Measurements from ENCODE around the gene PHF21A.
"Not testable (repeated sequence)": the region's sequence is repeated elsewhere in the genome, so short reads cannot be mapped to it uniquely, and the experiment has no call there.

PHF21A gene

GRCh38 chr11:45910623-45911022 is 210.6 kb downstream of the PHF21A start:
- ATAC-seq (replicated peaks) (no peak), DNase-seq (no peak)
- no peak overlapping the region for H3K27ac Mint-ChIP-seq
- no peaks in the 10 kb centered on the region for H3K27me3 Mint-ChIP-seq
- peaks cover 20 to 43% of the 10 kb centered on the region in 2 donors for H3K4me1 Mint-ChIP-seq
- peaks cover 27 to 42% of the 10 kb centered on the region in 2 donors for H3K36me3 Mint-ChIP-seq
- H3K4me3 Mint-ChIP-seq: no peak overlapping the region
- H3K9me3 Mint-ChIP-seq: no peaks in the 10 kb centered on the region

- Mint-ChIP-seq H3K4me3 (no peak overlapping the region), H3K27me3 (no peaks in the 10 kb centered on the region), H3K36me3 (peaks cover 24 to 37% of the 10 kb centered on the region in 2 donors), H3K9me3 (no peaks in the 10 kb centered on the region), H3K27ac (no peak overlapping the region), H3K4me1 (peaks cover 18 to 35% of the 10 kb centered on the region in 2 donors)
- ATAC-seq (replicated peaks) (no peak), DNase-seq (no peak)
Observed at GRCh38 chr11:45909594-45910475, 211.4 kb downstream of the PHF21A start.

DNA sequence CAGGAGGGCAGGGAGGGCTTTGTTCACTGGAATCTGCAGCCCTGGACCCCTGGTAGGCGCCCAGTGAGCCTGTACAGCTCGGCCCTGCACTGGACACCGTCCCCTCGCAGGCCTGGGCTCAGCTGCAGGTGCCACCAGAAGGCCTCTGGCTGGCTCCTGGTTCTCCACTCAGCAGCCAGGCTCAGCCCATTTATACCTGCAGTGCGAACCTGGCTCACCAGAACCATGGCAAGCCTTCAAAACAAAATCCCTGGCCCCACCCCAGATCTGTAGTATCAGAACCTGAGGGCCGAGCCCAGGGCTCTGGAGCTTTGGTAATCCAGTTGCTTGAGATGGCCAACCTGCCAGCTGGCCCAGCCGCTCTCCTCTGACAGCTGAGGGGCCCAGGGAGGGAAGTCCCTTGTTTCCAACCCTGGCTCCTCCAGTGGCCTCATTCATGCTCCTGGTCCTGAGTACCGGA is 213.3 kb downstream of the PHF21A start:
- Mint-ChIP-seq H3K36me3 (peaks cover 11 to 25% of the 10 kb centered on the region in 2 donors), H3K4me3 (no peak overlapping the region), H3K27me3 (no peaks in the 10 kb centered on the region), H3K9me3 (no peaks in the 10 kb centered on the region), H3K4me1 (peaks cover 12 to 17% of the 10 kb centered on the region in 2 donors), H3K27ac (no peak overlapping the region)
- ATAC-seq (replicated peaks) (no peak), DNase-seq (no peak)

DNA sequence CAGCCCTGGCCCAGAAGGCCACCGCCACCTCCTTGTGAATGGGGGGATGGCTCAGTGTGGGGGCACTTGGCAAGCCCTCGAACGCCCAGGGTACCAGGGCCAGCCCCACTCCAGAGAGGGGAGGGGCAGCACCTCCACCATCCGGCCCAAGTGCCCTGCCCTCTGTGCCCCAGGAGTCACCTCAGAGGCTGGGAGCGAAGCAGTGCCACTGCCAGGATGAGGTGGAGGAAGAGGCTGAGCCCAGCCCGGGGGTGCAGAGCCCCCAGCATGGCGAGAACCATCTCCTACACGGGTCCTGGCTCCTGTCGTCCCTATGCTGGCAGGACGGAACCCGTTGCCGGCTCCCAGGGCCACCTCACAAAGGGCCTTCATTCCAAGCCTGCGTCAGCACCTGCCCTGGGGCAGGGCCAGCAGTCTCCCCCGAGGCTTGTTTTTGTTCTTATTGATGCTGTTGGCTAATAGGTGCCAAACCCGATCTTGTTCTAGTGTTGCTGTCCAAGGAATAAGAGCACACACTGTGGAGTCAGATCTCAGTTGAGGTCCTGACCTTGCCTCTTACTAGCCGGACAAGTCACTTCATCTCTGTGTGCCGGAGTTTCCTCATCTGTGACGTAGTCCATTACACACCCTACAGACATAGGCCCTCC is 214.2 kb downstream of the PHF21A start, which contains the start of gene FREY1:
Gene FREY1, minus strand, starts transcription at position 307 of the 647 bp plus-strand sequence. Its CDS starts 26 bp downstream, at position 281.
- DNase-seq (no peak), ATAC-seq (replicated peaks) (no peak)
- Mint-ChIP-seq H3K27ac (peak within 1 kb of the TSS; percentile 80), H3K27me3 (no peaks in the 10 kb centered on the region), H3K9me3 (no peaks in the 10 kb centered on the region), H3K4me3 (no peak within 1 kb of the TSS), H3K4me1 (peaks cover 12 to 17% of the 10 kb centered on the region in 2 donors), H3K36me3 (peaks cover 11 to 25% of the 10 kb centered on the region in 2 donors)

DNA sequence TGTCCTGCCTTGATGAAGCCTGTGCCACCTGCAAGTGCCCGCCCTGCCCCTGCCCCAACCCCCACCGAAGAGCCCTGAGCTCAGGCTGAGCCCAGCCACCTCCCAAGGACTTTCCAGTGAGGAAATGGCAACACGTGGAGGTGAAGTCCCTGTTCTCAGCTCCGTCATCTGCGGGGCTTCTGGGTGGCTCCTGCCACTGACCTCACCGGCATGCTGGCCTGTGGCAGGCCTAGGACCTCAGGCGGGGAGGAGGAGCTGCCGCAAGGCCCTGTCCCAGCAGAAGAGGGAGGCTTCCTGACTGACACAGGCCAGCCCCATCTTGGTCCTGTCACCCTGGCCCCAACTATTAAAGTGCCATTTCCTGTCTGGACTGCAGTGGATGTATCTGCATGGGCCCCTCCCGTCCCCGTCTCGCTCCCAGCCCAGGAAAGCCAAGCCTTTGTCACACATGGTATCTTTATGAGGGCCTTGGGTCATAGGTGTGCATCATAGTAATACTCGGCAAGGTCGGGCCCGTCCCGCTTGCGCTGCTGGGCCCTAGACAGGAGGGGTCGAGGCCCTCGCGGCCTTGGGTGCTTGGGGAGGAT is 215.1 kb downstream of the PHF21A start:
- DNase-seq: no peak
- no peaks in the 10 kb centered on the region for H3K27me3 Mint-ChIP-seq
- peaks cover 11 to 22% of the 10 kb centered on the region in 2 donors for H3K36me3 Mint-ChIP-seq
- peak overlapping the region; percentile 72 for H3K27ac Mint-ChIP-seq
- H3K4me3 Mint-ChIP-seq: no peak overlapping the region
- no peaks in the 10 kb centered on the region for H3K9me3 Mint-ChIP-seq
- peak; percentile 36 to 42 for ATAC-seq (replicated peaks)
- peaks cover 12 to 17% of the 10 kb centered on the region in 2 donors for H3K4me1 Mint-ChIP-seq

DNA sequence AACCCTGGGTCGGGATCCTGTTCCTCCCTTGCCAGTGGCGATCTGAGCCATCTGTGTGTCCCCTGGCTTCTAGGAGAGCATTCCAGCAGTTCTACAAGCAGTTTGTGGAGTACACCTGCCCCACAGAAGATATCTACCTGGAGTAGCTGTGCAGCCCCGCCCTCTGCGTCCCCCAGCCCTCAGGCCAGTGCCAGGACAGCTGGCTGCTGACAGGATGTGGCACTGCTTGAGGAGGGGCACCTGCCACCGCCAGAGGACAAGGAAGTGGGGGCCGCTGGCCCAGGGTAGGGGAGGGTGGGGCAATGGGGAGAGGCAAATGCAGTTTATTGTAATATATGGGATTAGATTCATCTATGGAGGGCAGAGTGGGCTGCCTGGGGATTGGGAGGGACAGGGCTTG is 215.7 kb downstream of the PHF21A start:
- not testable (repeated sequence) for H3K9me3 Mint-ChIP-seq, H3K27ac Mint-ChIP-seq, H3K4me3 Mint-ChIP-seq, H3K27me3 Mint-ChIP-seq, DNase-seq
- H3K36me3 Mint-ChIP-seq: peaks cover 10 to 17% of the 10 kb centered on the region in 2 donors
- H3K4me1 Mint-ChIP-seq: peaks cover 14 to 22% of the 10 kb centered on the region in 2 donors
- peak; percentile 11 for ATAC-seq (replicated peaks)

DNA sequence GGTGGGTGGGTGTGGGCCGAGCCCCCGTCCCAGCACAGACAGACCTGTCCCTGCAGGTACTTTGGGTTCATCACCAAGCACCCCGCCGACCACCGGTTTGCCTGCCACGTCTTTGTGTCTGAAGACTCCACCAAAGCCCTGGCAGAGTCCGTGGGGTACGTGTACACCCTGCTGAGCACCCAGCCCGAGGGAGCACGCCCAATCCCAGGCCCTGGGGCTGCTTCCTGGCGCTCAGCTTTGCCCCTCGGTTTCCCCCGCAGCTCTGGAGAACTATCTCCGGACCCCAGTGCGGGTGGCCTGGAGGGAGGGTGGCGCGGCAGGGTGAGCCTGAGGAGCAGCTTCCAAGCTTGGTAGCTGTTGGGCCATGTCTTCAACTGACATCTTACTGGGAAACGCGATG is 216.2 kb downstream of the PHF21A start:
- H3K36me3 Mint-ChIP-seq: peaks cover 7 to 15% of the 10 kb centered on the region in 2 donors
- H3K4me3 Mint-ChIP-seq: no peak overlapping the region
- no peak overlapping the region for H3K27ac Mint-ChIP-seq
- no peak for DNase-seq
- no peaks in the 10 kb centered on the region for H3K9me3 Mint-ChIP-seq
- no peak for ATAC-seq (replicated peaks)
- peaks cover 15 to 26% of the 10 kb centered on the region in 2 donors for H3K4me1 Mint-ChIP-seq
- peaks cover 0 to 8% of the 10 kb centered on the region in 2 donors for H3K27me3 Mint-ChIP-seq

DNA sequence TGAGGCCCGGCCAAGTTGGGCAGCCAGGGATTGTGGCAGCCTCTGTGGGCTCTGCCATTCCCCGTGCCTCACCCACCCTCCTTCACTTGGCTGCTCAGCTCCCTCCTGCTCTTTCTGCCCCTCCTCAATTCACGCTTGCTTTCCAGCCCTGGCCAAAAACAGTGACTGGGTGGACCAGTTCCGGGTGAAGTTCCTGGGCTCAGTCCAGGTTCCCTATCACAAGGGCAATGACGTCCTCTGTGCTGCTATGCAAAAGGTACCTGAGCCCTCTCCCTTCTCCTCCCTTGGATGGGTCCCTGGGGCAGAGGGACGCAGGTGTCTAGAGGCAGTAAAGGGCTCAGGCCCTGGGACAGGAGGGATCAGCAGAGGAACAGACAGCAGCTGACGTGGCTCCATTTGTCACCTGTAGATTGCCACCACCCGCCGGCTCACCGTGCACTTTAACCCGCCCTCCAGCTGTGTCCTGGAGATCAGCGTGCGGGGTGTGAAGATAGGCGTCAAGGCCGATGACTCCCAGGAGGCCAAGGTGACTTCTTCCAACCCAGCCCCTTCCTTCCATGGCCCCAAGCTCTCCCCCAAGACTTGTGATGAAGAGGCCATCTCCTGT is 216.8 kb downstream of the PHF21A start:
- DNase-seq (no peak), ATAC-seq (replicated peaks) (no peak)
- Mint-ChIP-seq H3K4me1 (peaks cover 16 to 27% of the 10 kb centered on the region in 2 donors), H3K4me3 (no peak overlapping the region), H3K27me3 (peaks cover 0 to 8% of the 10 kb centered on the region in 2 donors), H3K9me3 (no peaks in the 10 kb centered on the region), H3K36me3 (peaks cover 5 to 15% of the 10 kb centered on the region in 2 donors), H3K27ac (peak overlapping the region; percentile 75)

GRCh38 chr11:45902452-45903380 is 218.5 kb downstream of the PHF21A start:
- no peaks in the 10 kb centered on the region for H3K9me3 Mint-ChIP-seq
- no peak for ATAC-seq (replicated peaks)
- peaks cover 1 to 4% of the 10 kb centered on the region in 2 donors for H3K36me3 Mint-ChIP-seq
- H3K4me3 Mint-ChIP-seq: no peak overlapping the region
- no peak overlapping the region for H3K27ac Mint-ChIP-seq
- no peak for DNase-seq
- H3K4me1 Mint-ChIP-seq: peaks cover 18 to 28% of the 10 kb centered on the region in 2 donors
- H3K27me3 Mint-ChIP-seq: peaks cover 4 to 20% of the 10 kb centered on the region in 2 donors

GRCh38 chr11:45901626-45902025 is 219.6 kb downstream of the PHF21A start:
- no peak for ATAC-seq (replicated peaks)
- peak overlapping the region; percentile 20 for H3K27ac Mint-ChIP-seq
- peaks cover 1 to 4% of the 10 kb centered on the region in 2 donors for H3K36me3 Mint-ChIP-seq

GRCh38 chr11:45900916-45901617 is 220.2 kb downstream of the PHF21A start:
- ATAC-seq (replicated peaks) (no peak), DNase-seq (no peak)
- Mint-ChIP-seq H3K27me3 (peaks cover 4 to 31% of the 10 kb centered on the region in 2 donors), H3K36me3 (peaks cover 0 to 1% of the 10 kb centered on the region in 2 donors), H3K27ac (no peak overlapping the region), H3K4me1 (peaks cover 9 to 22% of the 10 kb centered on the region in 2 donors), H3K9me3 (no peaks in the 10 kb centered on the region), H3K4me3 (peak overlapping the region; percentile 11 to 84)

More at GRCh38 chr11:45901626-45902025, 219.6 kb downstream of the PHF21A start:
- Mint-ChIP-seq H3K4me1 (peaks cover 15 to 28% of the 10 kb centered on the region in 2 donors), H3K27me3 (peaks cover 4 to 25% of the 10 kb centered on the region in 2 donors), H3K9me3 (no peaks in the 10 kb centered on the region), H3K4me3 (peak overlapping the region in 1 of 2 donors; percentile 26)
- no peak for DNase-seq

- H3K36me3 Mint-ChIP-seq, H3K9me3 Mint-ChIP-seq, DNase-seq: not testable (repeated sequence)
- Mint-ChIP-seq H3K4me3 (peak overlapping the region; percentile 50 to 84), H3K27ac (peak overlapping the region; percentile 15), H3K4me1 (peaks cover 9 to 19% of the 10 kb centered on the region in 2 donors), H3K27me3 (peaks cover 4 to 37% of the 10 kb centered on the region in 2 donors)
- ATAC-seq (replicated peaks): peak in 1 of 2 donors; percentile 2
Observed at GRCh38 chr11:45900175-45900800, 221.0 kb downstream of the PHF21A start.
